Measurements from ENCODE around the gene CPN1. TPM values are rescaled to one million over a fixed set of nuclear protein-coding genes. Genes with fewer than 3 reads are reported as not detected.
A peak's percentile ranks its signal among the peaks of the same experiment; 100 is the strongest.
"Not testable (repeated sequence)": the region's sequence is repeated elsewhere in the genome, so short reads cannot be mapped to it uniquely, and the experiment has no call there.

The CPN1 gene
- total RNA-seq, 2 experiments from 2014 or later, result not detected

- ATAC-seq (ENCODE audit: low read depth), result no peak
- H3K4me3 Mint-ChIP-seq, result no peak overlapping the region
- POLR2A ChIA-PET, result no interaction called here
These were observed 54.3 kb downstream of the CPN1 start for GRCh38 chr10:100027416-100027815.

GRCh38 chr10:100025576-100025975, 56.1 kb downstream of the CPN1 start:
- Mint-ChIP-seq H3K36me3 (no peaks in the 10 kb centered on the region), H3K9me3 (peaks cover 4% of the 10 kb centered on the region), H3K4me3 (no peak overlapping the region), H3K27me3 (peaks cover 9% of the 10 kb centered on the region), H3K4me1 (peaks cover 2% of the 10 kb centered on the region), H3K27ac (no peak overlapping the region)
- POLR2A ChIA-PET, result no interaction called here
- ATAC-seq (ENCODE audit: low read depth) (no peak), DNase-seq (no peak)

More at GRCh38 chr10:100027416-100027815, 54.3 kb downstream of the CPN1 start:
- no peak overlapping the region for H3K27ac Mint-ChIP-seq
- peaks cover 4% of the 10 kb centered on the region for H3K9me3 Mint-ChIP-seq
- DNase-seq, result no peak
- peaks cover 9% of the 10 kb centered on the region for H3K27me3 Mint-ChIP-seq
- no peaks in the 10 kb centered on the region for H3K36me3 Mint-ChIP-seq
- H3K4me1 Mint-ChIP-seq, result no peaks in the 10 kb centered on the region

GRCh38 chr10:100024748-100025147, 56.9 kb downstream of the CPN1 start:
- H3K9me3 Mint-ChIP-seq, result peaks cover 4% of the 10 kb centered on the region
- H3K4me3 Mint-ChIP-seq, result no peak overlapping the region
- peaks cover 9% of the 10 kb centered on the region for H3K27me3 Mint-ChIP-seq
- POLR2A ChIA-PET, result no interaction called here
- H3K36me3 Mint-ChIP-seq, result no peaks in the 10 kb centered on the region
- H3K4me1 Mint-ChIP-seq, result peaks cover 8% of the 10 kb centered on the region
- ATAC-seq (ENCODE audit: low read depth), result no peak
- DNase-seq, result no peak
- H3K27ac Mint-ChIP-seq, result no peak overlapping the region

GRCh38 chr10:100022403-100022802, 59.3 kb downstream of the CPN1 start:
- H3K9me3 Mint-ChIP-seq, result no peaks in the 10 kb centered on the region
- no peaks in the 10 kb centered on the region for H3K36me3 Mint-ChIP-seq
- H3K27ac Mint-ChIP-seq, result no peak overlapping the region
- DNase-seq, result no peak
- POLR2A ChIA-PET, result no interaction called here
- H3K4me1 Mint-ChIP-seq, result peaks cover 8% of the 10 kb centered on the region
- H3K27me3 Mint-ChIP-seq, result peaks cover 12% of the 10 kb centered on the region
- ATAC-seq (ENCODE audit: low read depth), result no peak
- H3K4me3 Mint-ChIP-seq, result no peak overlapping the region

GRCh38 chr10:100021322-100021721, 60.3 kb downstream of the CPN1 start:
- Mint-ChIP-seq H3K27me3 (peaks cover 13% of the 10 kb centered on the region), H3K4me3 (no peak overlapping the region), H3K27ac (no peak overlapping the region), H3K36me3 (no peaks in the 10 kb centered on the region), H3K4me1 (peaks cover 8% of the 10 kb centered on the region), H3K9me3 (no peaks in the 10 kb centered on the region)
- POLR2A ChIA-PET, result interaction anchor here (0.6 to 0.7 kb wide), 2 partner anchors 184 to 376 kb away, joined by 3 read pairs; no protein-coding TSS in a partner anchor
- ATAC-seq (ENCODE audit: low read depth), result no peak
- DNase-seq, result no peak

- no peaks in the 10 kb centered on the region for H3K9me3 Mint-ChIP-seq
These were observed 60.8 kb downstream of the CPN1 start for GRCh38 chr10:100020886-100021253.

GRCh38 chr10:100020142-100020885, 61.4 kb downstream of the CPN1 start:
- DNase-seq (no peak), ATAC-seq (ENCODE audit: low read depth) (peak; percentile 80)
- Mint-ChIP-seq H3K27ac (no peak overlapping the region), H3K4me3 (peak overlapping the region; percentile 2), H3K9me3 (no peaks in the 10 kb centered on the region), H3K36me3 (no peaks in the 10 kb centered on the region), H3K27me3 (peaks cover 13% of the 10 kb centered on the region), H3K4me1 (peaks cover 8% of the 10 kb centered on the region)
- POLR2A ChIA-PET, result no interaction called here

More at GRCh38 chr10:100020886-100021253, 60.8 kb downstream of the CPN1 start:
- ATAC-seq (ENCODE audit: low read depth), result no peak
- H3K4me1 Mint-ChIP-seq, result peaks cover 8% of the 10 kb centered on the region
- DNase-seq, result no peak
- peaks cover 13% of the 10 kb centered on the region for H3K27me3 Mint-ChIP-seq
- H3K36me3 Mint-ChIP-seq, result no peaks in the 10 kb centered on the region
- H3K27ac Mint-ChIP-seq, result no peak overlapping the region
- no peak overlapping the region for H3K4me3 Mint-ChIP-seq
- POLR2A ChIA-PET, result no interaction called here

GRCh38 chr10:100019787-100020141, 61.9 kb downstream of the CPN1 start:
- H3K36me3 Mint-ChIP-seq, result no peaks in the 10 kb centered on the region
- no peaks in the 10 kb centered on the region for H3K9me3 Mint-ChIP-seq
- POLR2A ChIA-PET, result no interaction called here
- H3K4me1 Mint-ChIP-seq, result peaks cover 8% of the 10 kb centered on the region
- DNase-seq (no peak), ATAC-seq (ENCODE audit: low read depth) (no peak)
- no peak overlapping the region for H3K4me3 Mint-ChIP-seq
- H3K27me3 Mint-ChIP-seq, result peaks cover 9% of the 10 kb centered on the region
- no peak overlapping the region for H3K27ac Mint-ChIP-seq

- H3K9me3 Mint-ChIP-seq, result no peaks in the 10 kb centered on the region
- ATAC-seq (ENCODE audit: low read depth) (no peak), DNase-seq (no peak)
- peaks cover 7% of the 10 kb centered on the region for H3K4me1 Mint-ChIP-seq
- no peaks in the 10 kb centered on the region for H3K36me3 Mint-ChIP-seq
- H3K27me3 Mint-ChIP-seq, result peaks cover 20% of the 10 kb centered on the region
- POLR2A ChIA-PET, result no interaction called here
- H3K4me3 Mint-ChIP-seq, result no peak overlapping the region
- H3K27ac Mint-ChIP-seq, result no peak overlapping the region
These were observed 67.5 kb downstream of the CPN1 start for GRCh38 chr10:100014071-100014762.

- POLR2A ChIA-PET, result no interaction called here
- Mint-ChIP-seq H3K36me3 (peaks cover 1% of the 10 kb centered on the region), H3K9me3 (no peaks in the 10 kb centered on the region), H3K27me3 (peaks cover 17% of the 10 kb centered on the region), H3K27ac (no peak overlapping the region), H3K4me3 (no peak overlapping the region), H3K4me1 (peaks cover 12% of the 10 kb centered on the region)
- no peak for ATAC-seq (ENCODE audit: low read depth)
- DNase-seq, result no peak
These were observed 68.0 kb downstream of the CPN1 start for GRCh38 chr10:100013621-100014020.

GRCh38 chr10:100011906-100012305, 69.8 kb downstream of the CPN1 start:
- H3K4me3 Mint-ChIP-seq; DNase-seq; POLR2A ChIA-PET; H3K36me3 Mint-ChIP-seq; H3K9me3 Mint-ChIP-seq; ATAC-seq (ENCODE audit: low read depth); H3K27ac Mint-ChIP-seq: not testable (repeated sequence)
- H3K4me1 Mint-ChIP-seq, result peaks cover 20% of the 10 kb centered on the region
- peaks cover 16% of the 10 kb centered on the region for H3K27me3 Mint-ChIP-seq

GRCh38 chr10:100009793-100010676, 71.6 kb downstream of the CPN1 start, which contains the start of gene DNMBP:
DNMBP (minus strand) TSS chr10:100009947; CDS start chr10:99972124, 37,823 bp downstream.
- POLR2A ChIA-PET, result interaction anchor here (0.6 to 1.5 kb wide), 3 partner anchors 16 to 525 kb away, joined by 3 to 4 read pairs (median 3); partner anchors contain the start of gene HIF1AN
- peak within 1 kb of the TSS; percentile 64 for H3K27ac Mint-ChIP-seq
- peaks cover 16% of the 10 kb centered on the region for H3K27me3 Mint-ChIP-seq
- peak; percentile 93 for DNase-seq
- peak within 1 kb of the TSS; percentile 93 for H3K4me3 Mint-ChIP-seq
- ATAC-seq (ENCODE audit: low read depth), result peak; percentile 97
- H3K36me3 Mint-ChIP-seq, result peaks cover 1% of the 10 kb centered on the region
- no peaks in the 10 kb centered on the region for H3K9me3 Mint-ChIP-seq
- peaks cover 29% of the 10 kb centered on the region for H3K4me1 Mint-ChIP-seq

GRCh38 chr10:100009283-100009792, 72.3 kb downstream of the CPN1 start:
- POLR2A ChIA-PET, result interaction anchor here (0.6 to 1.5 kb wide), 2 partner anchors 15 to 526 kb away, joined by 3 to 4 read pairs; partner anchors contain the start of gene HIF1AN
- Mint-ChIP-seq H3K4me3 (peak overlapping the region; percentile 89), H3K36me3 (peaks cover 1% of the 10 kb centered on the region), H3K27me3 (peaks cover 16% of the 10 kb centered on the region), H3K27ac (no peak overlapping the region), H3K9me3 (no peaks in the 10 kb centered on the region), H3K4me1 (peaks cover 29% of the 10 kb centered on the region)
- no peak for DNase-seq
- peak; percentile 84 for ATAC-seq (ENCODE audit: low read depth)

Measured in activated naive CD8-positive, alpha-beta T cell treated with anti-CD3 and anti-CD28 coated beads, Interleukin-2, amount 10 ng/mL, durations not matched to agents 7 days and 5 days (primary cell).